HepG2 (cell line): ENCODE results near the gene POLR2F. TPM values are rescaled to one million over a fixed set of nuclear protein-coding genes. Genes with fewer than 3 reads are reported as not detected.

Experiments used
- GATA4 ChIP-seq: sonication (generic); IDR thresholded peaks from 2 replicates; pipeline ENCODE4 v1.6.1; 2016; ENCODE audit warnings: antibody characterized with exemption, low read depth, borderline replicate concordance
- ISX ChIP-seq: sonication (generic); formaldehyde crosslinking; conservative IDR thresholded peaks from 2 replicates; pipeline ENCODE4 v1.5.0; 2020; ENCODE audit warnings: missing genetic modification reagents
- KDM4B ChIP-seq: sonication (generic); formaldehyde crosslinking; IDR thresholded peaks from 2 replicates; pipeline ENCODE4 v1.4.0; 2020; ENCODE audit warnings: missing genetic modification reagents
- MXD4 ChIP-seq: IDR thresholded peaks from 2 replicates; pipeline ENCODE4 v1.6.1; 2016; ENCODE audit warnings: mild to moderate bottlenecking, missing biosample characterization, missing genetic modification reagents
- PITX1 ChIP-seq: sonication (generic); formaldehyde crosslinking; IDR thresholded peaks from 2 replicates; pipeline ENCODE4 v1.5.1; 2020; ENCODE audit warnings: mild to moderate bottlenecking, missing genetic modification reagents
- SMC3 ChIP-seq: IDR thresholded peaks from 2 replicates; pipeline ENCODE4 v1.6.1; 2011; ENCODE audit warnings: low read length, improper control_type of control experiment
- STAG1 ChIP-seq: sonication (generic); formaldehyde crosslinking; IDR thresholded peaks from 2 replicates; pipeline ENCODE4 v1.4.0; 2020; ENCODE audit warnings: missing genetic modification reagents
- TGIF2 ChIP-seq: IDR thresholded peaks from 2 replicates; pipeline ENCODE4 v1.6.1; 2016; ENCODE audit warnings: control low read depth, missing compliant biosample characterization
- ZC3H4 ChIP-seq: sonication (generic); formaldehyde crosslinking; IDR thresholded peaks from 2 replicates; pipeline ENCODE4 v1.4.0; 2020; ENCODE audit warnings: missing genetic modification reagents, borderline replicate concordance
- ZNF260 ChIP-seq: sonication (generic); formaldehyde crosslinking; IDR thresholded peaks from 2 replicates; pipeline ENCODE4 v1.4.0; 2020; ENCODE audit warnings: missing genetic modification reagents, low read depth, mild to moderate bottlenecking, borderline replicate concordance
- ZNF629 ChIP-seq: sonication (generic); formaldehyde crosslinking; conservative IDR thresholded peaks from 2 replicates; pipeline ENCODE4 v1.5.0; 2020; ENCODE audit warnings: missing genetic modification reagents
- ZNF777 ChIP-seq: sonication (generic); formaldehyde crosslinking; IDR thresholded peaks from 2 replicates; pipeline ENCODE4 v1.4.0; 2020; ENCODE audit warnings: missing genetic modification reagents
- ZSCAN30 ChIP-seq: sonication (generic); formaldehyde crosslinking; IDR thresholded peaks from 2 replicates; pipeline ENCODE4 v1.5.0; 2020; ENCODE audit warnings: mild to moderate bottlenecking, missing genetic modification reagents
- polyA plus RNA-seq, 8 experiments: library from polyadenylated mRNA; depleted of rRNA in 3 of 8; stranded (reverse) in 7 of 8; unstranded in 1 of 8; fragments of >200 nt; fragmentation: Illumina TruSeq in 4 of 8; extraction: Trizol in 4 of 8; gene quantifications; 2 replicates each; pipeline versions ENCODE4 v1.2.1 to v1.2.3, GENCODE V29; 2011 to 2016; ENCODE audit warnings: low read depth in 4 of 8, missing spikeins in 1 of 8, mixed read lengths in 1 of 8; ENCODE audit not compliant: insufficient read depth in 1 of 8
- total RNA-seq, 5 experiments: library from RNA; depleted of rRNA; stranded (reverse); fragments of >200 nt; fragmentation: Illumina TruSeq; extraction: Trizol; gene quantifications; 2 replicates each; pipeline ENCODE4 v1.2.3, GENCODE V29; 2016; ENCODE audit warnings: low read depth in 1 of 5
- TF ChIP-seq, protein P1 (sequence below): sonication (generic); formaldehyde crosslinking; IDR thresholded peaks from 2 replicates; pipeline ENCODE4 v1.5.0; 2020; ENCODE audit warnings: mild to moderate bottlenecking, missing genetic modification reagents, borderline replicate concordance
- TF ChIP-seq, protein P2 (sequence below): sonication (generic); formaldehyde crosslinking; IDR thresholded peaks from 2 replicates; pipeline ENCODE4 v1.4.0; 2020; ENCODE audit warnings: missing genetic modification reagents, borderline replicate concordance
- TF ChIP-seq, protein P3 (sequence below): sonication (generic); formaldehyde crosslinking; IDR thresholded peaks from 2 replicates; pipeline ENCODE4 v1.9.0; 2022; ENCODE audit warnings: low read depth, missing genetic modification reagents
- TF ChIP-seq, protein P4 (sequence below): sonication (generic); formaldehyde crosslinking; IDR thresholded peaks from 2 replicates; pipeline ENCODE4 v1.4.0; 2020; ENCODE audit warnings: missing genetic modification reagents

POLR2F gene
- total and polyA plus RNA-seq, 2 of the 13 experiments (the other 11 are each of a cell fraction or from before 2014, with no cell fraction given): 135 to 158 TPM

DNA sequence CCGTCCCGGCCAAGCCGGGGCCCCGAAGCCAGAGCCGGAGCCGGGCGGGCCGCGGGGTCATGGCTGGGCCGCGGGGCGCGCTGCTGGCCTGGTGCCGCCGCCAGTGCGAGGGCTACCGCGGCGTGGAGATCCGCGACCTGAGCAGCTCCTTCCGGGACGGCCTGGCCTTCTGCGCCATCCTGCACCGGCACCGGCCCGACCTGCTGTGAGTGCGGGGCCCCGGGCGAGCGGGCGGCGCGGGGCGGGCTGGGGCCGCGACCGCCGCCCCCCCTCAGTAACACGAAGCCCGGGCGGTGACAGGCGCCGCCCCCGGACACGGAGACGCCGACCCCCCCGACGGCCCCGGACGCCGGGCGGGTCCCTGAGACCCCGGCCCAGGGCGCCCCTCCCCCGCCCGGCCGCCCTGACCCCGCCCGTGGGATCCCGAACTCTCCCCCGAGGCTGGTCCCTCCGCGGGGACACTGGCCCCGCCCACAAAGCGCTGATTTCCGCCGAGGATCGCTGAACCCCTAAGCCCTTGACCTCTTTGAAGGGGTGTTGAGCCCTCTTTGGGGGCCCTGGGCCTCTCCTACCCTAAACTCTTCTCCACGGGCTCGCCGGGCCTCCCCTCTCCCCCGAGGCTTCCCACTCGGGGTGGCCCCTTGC is 47.0 kb upstream of the POLR2F start (continued):
- TF ChIP-seq, protein P1, sequence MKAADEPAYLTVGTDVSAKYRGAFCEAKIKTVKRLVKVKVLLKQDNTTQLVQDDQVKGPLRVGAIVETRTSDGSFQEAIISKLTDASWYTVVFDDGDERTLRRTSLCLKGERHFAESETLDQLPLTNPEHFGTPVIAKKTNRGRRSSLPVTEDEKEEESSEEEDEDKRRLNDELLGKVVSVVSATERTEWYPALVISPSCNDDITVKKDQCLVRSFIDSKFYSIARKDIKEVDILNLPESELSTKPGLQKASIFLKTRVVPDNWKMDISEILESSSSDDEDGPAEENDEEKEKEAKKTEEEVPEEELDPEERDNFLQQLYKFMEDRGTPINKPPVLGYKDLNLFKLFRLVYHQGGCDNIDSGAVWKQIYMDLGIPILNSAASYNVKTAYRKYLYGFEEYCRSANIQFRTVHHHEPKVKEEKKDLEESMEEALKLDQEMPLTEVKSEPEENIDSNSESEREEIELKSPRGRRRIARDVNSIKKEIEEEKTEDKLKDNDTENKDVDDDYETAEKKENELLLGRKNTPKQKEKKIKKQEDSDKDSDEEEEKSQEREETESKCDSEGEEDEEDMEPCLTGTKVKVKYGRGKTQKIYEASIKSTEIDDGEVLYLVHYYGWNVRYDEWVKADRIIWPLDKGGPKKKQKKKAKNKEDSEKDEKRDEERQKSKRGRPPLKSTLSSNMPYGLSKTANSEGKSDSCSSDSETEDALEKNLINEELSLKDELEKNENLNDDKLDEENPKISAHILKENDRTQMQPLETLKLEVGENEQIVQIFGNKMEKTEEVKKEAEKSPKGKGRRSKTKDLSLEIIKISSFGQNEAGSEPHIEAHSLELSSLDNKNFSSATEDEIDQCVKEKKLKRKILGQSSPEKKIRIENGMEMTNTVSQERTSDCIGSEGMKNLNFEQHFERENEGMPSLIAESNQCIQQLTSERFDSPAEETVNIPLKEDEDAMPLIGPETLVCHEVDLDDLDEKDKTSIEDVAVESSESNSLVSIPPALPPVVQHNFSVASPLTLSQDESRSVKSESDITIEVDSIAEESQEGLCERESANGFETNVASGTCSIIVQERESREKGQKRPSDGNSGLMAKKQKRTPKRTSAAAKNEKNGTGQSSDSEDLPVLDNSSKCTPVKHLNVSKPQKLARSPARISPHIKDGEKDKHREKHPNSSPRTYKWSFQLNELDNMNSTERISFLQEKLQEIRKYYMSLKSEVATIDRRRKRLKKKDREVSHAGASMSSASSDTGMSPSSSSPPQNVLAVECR (CRISPR knock-in tag): 0 out of 2 replicates have a peak, but pooled peaks have one; percentile 5
- TF ChIP-seq ZNF777 (CRISPR knock-in tag) (no peak), TGIF2 (no peak), MXD4 (CRISPR knock-in tag) (peak; percentile 13; the same call in 1 of the 2 replicates), ISX (CRISPR knock-in tag) (no peak), SMC3 (no peak), KDM4B (no peak), ZNF629 (CRISPR knock-in tag) (no peak), ZSCAN30 (CRISPR knock-in tag) (no peak), ZC3H4 (CRISPR knock-in tag) (no peak), STAG1 (no peak; the same call in 1 of the 2 replicates), PITX1 (CRISPR knock-in tag) (no peak), GATA4 (no peak), ZNF260 (no peak)
- TF ChIP-seq, protein P2, sequence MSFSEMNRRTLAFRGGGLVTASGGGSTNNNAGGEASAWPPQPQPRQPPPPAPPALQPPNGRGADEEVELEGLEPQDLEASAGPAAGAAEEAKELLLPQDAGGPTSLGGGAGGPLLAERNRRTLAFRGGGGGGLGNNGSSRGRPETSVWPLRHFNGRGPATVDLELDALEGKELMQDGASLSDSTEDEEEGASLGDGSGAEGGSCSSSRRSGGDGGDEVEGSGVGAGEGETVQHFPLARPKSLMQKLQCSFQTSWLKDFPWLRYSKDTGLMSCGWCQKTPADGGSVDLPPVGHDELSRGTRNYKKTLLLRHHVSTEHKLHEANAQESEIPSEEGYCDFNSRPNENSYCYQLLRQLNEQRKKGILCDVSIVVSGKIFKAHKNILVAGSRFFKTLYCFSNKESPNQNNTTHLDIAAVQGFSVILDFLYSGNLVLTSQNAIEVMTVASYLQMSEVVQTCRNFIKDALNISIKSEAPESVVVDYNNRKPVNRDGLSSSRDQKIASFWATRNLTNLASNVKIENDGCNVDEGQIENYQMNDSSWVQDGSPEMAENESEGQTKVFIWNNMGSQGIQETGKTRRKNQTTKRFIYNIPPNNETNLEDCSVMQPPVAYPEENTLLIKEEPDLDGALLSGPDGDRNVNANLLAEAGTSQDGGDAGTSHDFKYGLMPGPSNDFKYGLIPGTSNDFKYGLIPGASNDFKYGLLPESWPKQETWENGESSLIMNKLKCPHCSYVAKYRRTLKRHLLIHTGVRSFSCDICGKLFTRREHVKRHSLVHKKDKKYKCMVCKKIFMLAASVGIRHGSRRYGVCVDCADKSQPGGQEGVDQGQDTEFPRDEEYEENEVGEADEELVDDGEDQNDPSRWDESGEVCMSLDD (CRISPR knock-in tag): peak; percentile 70; the same call in 1 of the 2 replicates
- TF ChIP-seq, protein P3, sequence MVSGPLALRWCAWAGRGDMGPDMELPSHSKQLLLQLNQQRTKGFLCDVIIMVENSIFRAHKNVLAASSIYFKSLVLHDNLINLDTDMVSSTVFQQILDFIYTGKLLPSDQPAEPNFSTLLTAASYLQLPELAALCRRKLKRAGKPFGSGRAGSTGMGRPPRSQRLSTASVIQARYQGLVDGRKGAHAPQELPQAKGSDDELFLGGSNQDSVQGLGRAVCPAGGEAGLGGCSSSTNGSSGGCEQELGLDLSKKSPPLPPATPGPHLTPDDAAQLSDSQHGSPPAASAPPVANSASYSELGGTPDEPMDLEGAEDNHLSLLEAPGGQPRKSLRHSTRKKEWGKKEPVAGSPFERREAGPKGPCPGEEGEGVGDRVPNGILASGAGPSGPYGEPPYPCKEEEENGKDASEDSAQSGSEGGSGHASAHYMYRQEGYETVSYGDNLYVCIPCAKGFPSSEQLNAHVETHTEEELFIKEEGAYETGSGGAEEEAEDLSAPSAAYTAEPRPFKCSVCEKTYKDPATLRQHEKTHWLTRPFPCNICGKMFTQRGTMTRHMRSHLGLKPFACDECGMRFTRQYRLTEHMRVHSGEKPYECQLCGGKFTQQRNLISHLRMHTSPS: no peak
- TF ChIP-seq, protein P4, sequence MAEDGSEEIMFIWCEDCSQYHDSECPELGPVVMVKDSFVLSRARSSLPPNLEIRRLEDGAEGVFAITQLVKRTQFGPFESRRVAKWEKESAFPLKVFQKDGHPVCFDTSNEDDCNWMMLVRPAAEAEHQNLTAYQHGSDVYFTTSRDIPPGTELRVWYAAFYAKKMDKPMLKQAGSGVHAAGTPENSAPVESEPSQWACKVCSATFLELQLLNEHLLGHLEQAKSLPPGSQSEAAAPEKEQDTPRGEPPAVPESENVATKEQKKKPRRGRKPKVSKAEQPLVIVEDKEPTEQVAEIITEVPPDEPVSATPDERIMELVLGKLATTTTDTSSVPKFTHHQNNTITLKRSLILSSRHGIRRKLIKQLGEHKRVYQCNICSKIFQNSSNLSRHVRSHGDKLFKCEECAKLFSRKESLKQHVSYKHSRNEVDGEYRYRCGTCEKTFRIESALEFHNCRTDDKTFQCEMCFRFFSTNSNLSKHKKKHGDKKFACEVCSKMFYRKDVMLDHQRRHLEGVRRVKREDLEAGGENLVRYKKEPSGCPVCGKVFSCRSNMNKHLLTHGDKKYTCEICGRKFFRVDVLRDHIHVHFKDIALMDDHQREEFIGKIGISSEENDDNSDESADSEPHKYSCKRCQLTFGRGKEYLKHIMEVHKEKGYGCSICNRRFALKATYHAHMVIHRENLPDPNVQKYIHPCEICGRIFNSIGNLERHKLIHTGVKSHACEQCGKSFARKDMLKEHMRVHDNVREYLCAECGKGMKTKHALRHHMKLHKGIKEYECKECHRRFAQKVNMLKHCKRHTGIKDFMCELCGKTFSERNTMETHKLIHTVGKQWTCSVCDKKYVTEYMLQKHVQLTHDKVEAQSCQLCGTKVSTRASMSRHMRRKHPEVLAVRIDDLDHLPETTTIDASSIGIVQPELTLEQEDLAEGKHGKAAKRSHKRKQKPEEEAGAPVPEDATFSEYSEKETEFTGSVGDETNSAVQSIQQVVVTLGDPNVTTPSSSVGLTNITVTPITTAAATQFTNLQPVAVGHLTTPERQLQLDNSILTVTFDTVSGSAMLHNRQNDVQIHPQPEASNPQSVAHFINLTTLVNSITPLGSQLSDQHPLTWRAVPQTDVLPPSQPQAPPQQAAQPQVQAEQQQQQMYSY (CRISPR knock-in tag): no peak
